Testis (tissue), 3 donors: ENCODE results near the gene TFF3. TPM values are rescaled to one million over a fixed set of nuclear protein-coding genes. Genes with fewer than 3 reads are reported as not detected.

Experiments used
- DNase-seq: peaks from one replicate; pipeline ENCODE4 v3.0.0-alpha.2; 2019
- H3K27ac ChIP-seq, 2 donors: fragments of 200-600 bp; sonication (generic); one replicate each; pipeline ENCODE4 v1.5.1; 2019
- H3K27me3 ChIP-seq: fragments of 200-600 bp; sonication (generic); one replicate; pipeline ENCODE4 v1.5.1; 2019
- H3K36me3 ChIP-seq: fragments of 200-600 bp; sonication (generic); one replicate; pipeline ENCODE4 v1.5.1; 2017; ENCODE audit warnings: low read depth; ENCODE audit errors: missing control alignments
- H3K4me1 ChIP-seq: fragments of 200-600 bp; sonication (generic); one replicate; pipeline ENCODE4 v1.5.1; 2019
- H3K4me3 ChIP-seq, 2 donors: fragments of 200-600 bp; sonication (generic); one replicate each; pipeline ENCODE4 v1.5.1; 2017 to 2019
- H3K9me3 ChIP-seq: fragments of 200-600 bp; sonication (generic); one replicate; pipeline ENCODE4 v1.5.1; 2017
- CTCF ChIP-seq, 3 experiments: fragments of 450-650 bp in 2 of 3; fragments of 200-600 bp in 1 of 3; sonication (generic) in 1 of 3; IDR thresholded peaks; one replicate each; pipeline ENCODE4 v1.5.1; 2016 to 2019; ENCODE audit warnings: antibody characterized with exemption in 3 of 3, mild to moderate bottlenecking in 2 of 3, moderate library complexity in 1 of 3
- POLR2A ChIP-seq: fragments of 450-650 bp; IDR thresholded peaks from one replicate; pipeline ENCODE4 v1.6.1; 2017; ENCODE audit warnings: antibody characterized with exemption, mild to moderate bottlenecking, moderate library complexity
- WGBS, 2 donors: methylation state at CpG; one replicate each; pipeline ENCODE4 v1.1.5; 2018; 5-methylcytosine and 5-hydroxymethylcytosine counted together
- intact Hi-C: fragments of 100-400 bp; cut with DNase I; formaldehyde crosslinking; loops from one replicate; pipeline ENCODE4 v1.15.1; 2023; ENCODE audit warnings: low total_unique reads
- polyA plus RNA-seq: library from polyadenylated mRNA; stranded (reverse); fragments of 350-450 nt; fragmentation: Illumina TruSeq; extraction: RNeasy Lipid Tissue Mini Kit (QIAGEN cat#74804); gene quantifications from one replicate; pipeline ENCODE4 v1.2.3, GENCODE V29; 2014; ENCODE audit warnings: low read depth, low replicate concordance; ENCODE audit not compliant: insufficient read depth
- total RNA-seq, 2 donors: library from RNA; depleted of rRNA; stranded (reverse); fragments of >200 nt; gene quantifications; one replicate each; pipeline ENCODE4 v1.2.3, GENCODE V29; 2016

Gene TFF3
- total and polyA plus RNA-seq, 3 donors from 2014 or later: 3.9 to 12.9 (median 11.5) TPM

- DNase-seq: no peak
- WGBS, 2 donors: 66 to 68% methylated on average over 12 of the region's 12 CpGs
- no peaks in the 10 kb centered on the region for H3K9me3 ChIP-seq
- H3K27ac ChIP-seq: no peak overlapping the region
- H3K36me3 ChIP-seq: no peaks in the 10 kb centered on the region
- intact Hi-C loops: no loop called here
- no peaks in the 10 kb centered on the region for H3K4me1 ChIP-seq
- TF ChIP-seq POLR2A (no peak), CTCF (IDR thresholded peaks at IDR 0.05) (no peak)
- no peak overlapping the region for H3K4me3 ChIP-seq
- no peaks in the 10 kb centered on the region for H3K27me3 ChIP-seq
Measured at GRCh38 chr21:42362198-42362597, 47.0 kb upstream of the TFF3 start.

GRCh38 chr21:42361286-42361685 lies 46.1 kb upstream of the TFF3 start:
- DNase-seq: no peak
- no peak for TF ChIP-seq CTCF (IDR thresholded peaks at IDR 0.05)
- TF ChIP-seq POLR2A: no peak
- no peaks in the 10 kb centered on the region for H3K9me3 ChIP-seq
- WGBS, 2 donors: 35 to 38% methylated on average over 6 to 7 of the region's 7 CpGs
- intact Hi-C loops: no loop called here
- no peak overlapping the region for H3K4me3 ChIP-seq
- H3K27me3 ChIP-seq: no peaks in the 10 kb centered on the region
- no peaks in the 10 kb centered on the region for H3K36me3 ChIP-seq
- H3K4me1 ChIP-seq: no peaks in the 10 kb centered on the region
- H3K27ac ChIP-seq: no peak overlapping the region

- H3K4me3 ChIP-seq: no peak overlapping the region
- no peaks in the 10 kb centered on the region for H3K9me3 ChIP-seq
- TF ChIP-seq CTCF (IDR thresholded peaks at IDR 0.05): no peak
- no peak for TF ChIP-seq POLR2A
- WGBS, 2 donors: 71 to 84% methylated on average over 2 of the region's 2 CpGs
- no peak for DNase-seq
- no peak overlapping the region for H3K27ac ChIP-seq
- no peaks in the 10 kb centered on the region for H3K36me3 ChIP-seq
- H3K27me3 ChIP-seq: no peaks in the 10 kb centered on the region
- intact Hi-C loops: no loop called here
- no peaks in the 10 kb centered on the region for H3K4me1 ChIP-seq
Measured at GRCh38 chr21:42360317-42360716, 45.1 kb upstream of the TFF3 start.

- H3K9me3 ChIP-seq: no peaks in the 10 kb centered on the region
- H3K36me3 ChIP-seq: no peaks in the 10 kb centered on the region
- no peaks in the 10 kb centered on the region for H3K27me3 ChIP-seq
- intact Hi-C loops: no loop called here
- 58 to 63% methylated on average over 11 to 13 of the region's 13 CpGs for WGBS, 2 donors
- H3K4me1 ChIP-seq: no peaks in the 10 kb centered on the region
- no peak overlapping the region for H3K27ac ChIP-seq
- peak; percentile 79 for DNase-seq
- TF ChIP-seq POLR2A (no peak), CTCF (IDR thresholded peaks at IDR 0.05) (no peak)
- peak overlapping the region in 1 of 2 donors; percentile 26 for H3K4me3 ChIP-seq
Measured at GRCh38 chr21:42358937-42359336, 43.7 kb upstream of the TFF3 start.

- Histone ChIP-seq H3K4me3 (peak overlapping the region in 1 of 2 donors; percentile 26), H3K4me1 (no peaks in the 10 kb centered on the region), H3K27ac (no peak overlapping the region), H3K36me3 (no peaks in the 10 kb centered on the region), H3K27me3 (no peaks in the 10 kb centered on the region), H3K9me3 (no peaks in the 10 kb centered on the region)
- TF ChIP-seq POLR2A: no peak
- TF ChIP-seq CTCF (IDR thresholded peaks at IDR 0.05): no peak
- intact Hi-C loops: no loop called here
- WGBS, 2 donors: 74 to 81% methylated on average over 12 of the region's 12 CpGs
- DNase-seq: no peak
Measured at GRCh38 chr21:42358261-42358660, 43.1 kb upstream of the TFF3 start.
